Hepatocyte (in vitro differentiated cells): ENCODE data around the gene MRPL55. TPM values are rescaled to one million over a fixed set of nuclear protein-coding genes. Genes with fewer than 3 reads are reported as not detected.

Experiments
- DNase-seq: peaks from one replicate; pipeline ENCODE4 v3.0.0-alpha.2; 2016; ENCODE audit warnings: low spot score
- H2AFZ ChIP-seq: fragments of 200-600 bp; sonication (generic); 2 replicates; pipeline ENCODE4 v1.6.0; 2016; ENCODE audit warnings: antibody characterized with exemption, mild to moderate bottlenecking
- H3K27ac ChIP-seq: fragments of 200-600 bp; sonication (generic); 2 replicates; pipeline ENCODE4 v1.5.1; 2016; ENCODE audit warnings: mild to moderate bottlenecking
- H3K27me3 ChIP-seq: fragments of 200-600 bp; sonication (generic); 2 replicates; pipeline ENCODE4 v1.6.1; 2016
- H3K36me3 ChIP-seq: fragments of 200-600 bp; sonication (generic); replicated peaks from 2 replicates; pipeline ENCODE4 v1.5.1; 2016; ENCODE audit warnings: low read depth; ENCODE audit not compliant: insufficient read depth
- H3K4me1 ChIP-seq: fragments of 200-600 bp; sonication (generic); 2 replicates; pipeline ENCODE4 v1.5.1; 2016; ENCODE audit warnings: mild to moderate bottlenecking, moderate library complexity; ENCODE audit not compliant: insufficient read depth
- H3K4me2 ChIP-seq: fragments of 200-600 bp; sonication (generic); 2 replicates; pipeline ENCODE4 v1.6.0; 2016
- H3K4me3 ChIP-seq: fragments of 200-600 bp; sonication (generic); 2 replicates; pipeline ENCODE4 v1.5.1; 2016; ENCODE audit warnings: mild to moderate bottlenecking
- H3K79me2 ChIP-seq: fragments of 200-600 bp; sonication (generic); 2 replicates; pipeline ENCODE4 v1.6.0; 2017; ENCODE audit warnings: mild to moderate bottlenecking
- H3K9me2 ChIP-seq: fragments of 200-600 bp; sonication (generic); replicated peaks from 2 replicates; pipeline ENCODE4 v1.6.0; 2017; ENCODE audit warnings: mild to moderate bottlenecking; ENCODE audit not compliant: insufficient read depth
- H3K9me3 ChIP-seq: fragments of 200-600 bp; sonication (generic); 2 replicates; pipeline ENCODE4 v1.5.1; 2016; ENCODE audit warnings: low read depth, mild to moderate bottlenecking
- H4K20me1 ChIP-seq: fragments of 200-600 bp; sonication (generic); 2 replicates; pipeline ENCODE4 v1.6.0; 2016; ENCODE audit warnings: mild to moderate bottlenecking; ENCODE audit not compliant: insufficient read depth, poor library complexity, severe bottlenecking
- EZH2 ChIP-seq: fragments of 200-600 bp; sonication (generic); IDR thresholded peaks from 2 replicates; pipeline ENCODE4 v1.6.1; 2016; ENCODE audit warnings: antibody characterized with exemption, mild to moderate bottlenecking, borderline replicate concordance
- EZH2phosphoT487 ChIP-seq: fragments of 200-600 bp; sonication (generic); IDR thresholded peaks from one replicate; pipeline ENCODE4 v1.6.1; 2018; ENCODE audit warnings: antibody characterized with exemption, mild to moderate bottlenecking, low read depth, moderate library complexity; ENCODE audit not compliant: unreplicated experiment, severe bottlenecking
- WGBS: methylation state at CpG from one replicate; pipeline ENCODE4 v1.1.6; 2016; ENCODE audit warnings: low lambda C conversion rate; ENCODE audit errors: missing lambda C conversion rate; 5-methylcytosine and 5-hydroxymethylcytosine counted together
- polyA plus RNA-seq: library from polyadenylated mRNA; unstranded; fragments of >200 nt; fragmentation: Nextera tagmentation; extraction: Ambion mirVana; gene quantifications from 2 replicates; pipeline ENCODE4 v1.2.1, GENCODE V29; 2016
- total RNA-seq: library from RNA; depleted of rRNA; stranded (reverse); fragments of >200 nt; gene quantifications from 2 replicates; pipeline ENCODE4 v1.2.3, GENCODE V29; 2014
- TF ChIP-seq, protein P1 (sequence below): fragments of 200-600 bp; sonication (generic); IDR thresholded peaks from 2 replicates; pipeline ENCODE4 v1.5.1; 2016; ENCODE audit warnings: antibody characterized with exemption, mild to moderate bottlenecking; ENCODE audit not compliant: poor library complexity

Gene MRPL55
- total and polyA plus RNA-seq, 2 experiments from 2014 or later: 64.8 to 130 TPM

DNA sequence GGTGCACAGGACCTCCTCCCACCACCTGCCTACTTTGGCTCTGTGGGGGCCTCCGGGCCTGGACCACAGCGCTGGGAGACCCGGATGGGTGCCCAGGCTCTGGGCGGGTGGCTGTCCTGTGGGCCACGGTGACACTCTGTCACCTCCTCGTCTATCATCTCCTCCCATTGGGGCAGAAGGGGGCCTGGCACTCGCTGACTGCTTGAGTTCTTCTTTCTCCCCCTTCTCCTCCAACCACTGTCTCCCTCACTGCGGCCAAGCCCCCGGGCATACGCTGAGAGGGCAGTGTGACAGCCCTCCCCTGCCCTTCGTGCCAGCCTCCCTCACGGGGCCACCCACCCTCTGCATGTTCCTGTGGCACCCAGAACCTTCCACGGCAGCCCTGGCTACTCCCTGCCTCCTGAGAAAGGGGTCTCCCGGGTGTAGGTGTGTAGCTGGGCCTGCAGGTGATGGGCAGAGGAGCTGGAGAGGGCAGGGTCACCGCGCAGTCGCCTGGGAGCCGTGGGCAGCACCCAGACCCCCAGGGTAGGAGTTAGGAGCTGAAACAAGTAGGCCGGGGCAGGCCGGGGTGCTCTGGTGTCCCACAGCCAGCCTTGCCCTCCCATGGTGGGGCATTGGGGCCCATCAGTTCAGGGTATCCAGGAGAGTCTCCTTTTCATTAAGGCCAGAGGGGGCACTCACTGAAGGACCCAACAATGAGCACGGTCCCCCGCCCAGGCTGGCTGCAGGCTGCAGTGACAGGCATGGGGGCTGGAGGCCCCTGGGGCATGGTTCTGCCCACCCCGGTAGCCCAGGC lies 35.8 kb downstream of the MRPL55 start:
- Histone ChIP-seq H2AFZ (no peak overlapping the region), H3K79me2 (no peaks in the 10 kb centered on the region), H3K9me2 (no peaks in the 10 kb centered on the region), H3K27me3 (peaks cover 11% of the 10 kb centered on the region), H3K4me1 (no peaks in the 10 kb centered on the region), H3K27ac (no peak overlapping the region), H3K4me3 (no peak overlapping the region), H3K9me3 (no peaks in the 10 kb centered on the region), H3K4me2 (no peak overlapping the region), H4K20me1 (no peaks in the 10 kb centered on the region), H3K36me3 (no peaks in the 10 kb centered on the region)
- TF ChIP-seq, protein P1, sequence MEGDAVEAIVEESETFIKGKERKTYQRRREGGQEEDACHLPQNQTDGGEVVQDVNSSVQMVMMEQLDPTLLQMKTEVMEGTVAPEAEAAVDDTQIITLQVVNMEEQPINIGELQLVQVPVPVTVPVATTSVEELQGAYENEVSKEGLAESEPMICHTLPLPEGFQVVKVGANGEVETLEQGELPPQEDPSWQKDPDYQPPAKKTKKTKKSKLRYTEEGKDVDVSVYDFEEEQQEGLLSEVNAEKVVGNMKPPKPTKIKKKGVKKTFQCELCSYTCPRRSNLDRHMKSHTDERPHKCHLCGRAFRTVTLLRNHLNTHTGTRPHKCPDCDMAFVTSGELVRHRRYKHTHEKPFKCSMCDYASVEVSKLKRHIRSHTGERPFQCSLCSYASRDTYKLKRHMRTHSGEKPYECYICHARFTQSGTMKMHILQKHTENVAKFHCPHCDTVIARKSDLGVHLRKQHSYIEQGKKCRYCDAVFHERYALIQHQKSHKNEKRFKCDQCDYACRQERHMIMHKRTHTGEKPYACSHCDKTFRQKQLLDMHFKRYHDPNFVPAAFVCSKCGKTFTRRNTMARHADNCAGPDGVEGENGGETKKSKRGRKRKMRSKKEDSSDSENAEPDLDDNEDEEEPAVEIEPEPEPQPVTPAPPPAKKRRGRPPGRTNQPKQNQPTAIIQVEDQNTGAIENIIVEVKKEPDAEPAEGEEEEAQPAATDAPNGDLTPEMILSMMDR: no peak
- TF ChIP-seq EZH2phosphoT487: no peak
- no peak for TF ChIP-seq EZH2
- DNase-seq: no peak
- 81% methylated on average over 23 of the region's 23 CpGs for WGBS

DNA sequence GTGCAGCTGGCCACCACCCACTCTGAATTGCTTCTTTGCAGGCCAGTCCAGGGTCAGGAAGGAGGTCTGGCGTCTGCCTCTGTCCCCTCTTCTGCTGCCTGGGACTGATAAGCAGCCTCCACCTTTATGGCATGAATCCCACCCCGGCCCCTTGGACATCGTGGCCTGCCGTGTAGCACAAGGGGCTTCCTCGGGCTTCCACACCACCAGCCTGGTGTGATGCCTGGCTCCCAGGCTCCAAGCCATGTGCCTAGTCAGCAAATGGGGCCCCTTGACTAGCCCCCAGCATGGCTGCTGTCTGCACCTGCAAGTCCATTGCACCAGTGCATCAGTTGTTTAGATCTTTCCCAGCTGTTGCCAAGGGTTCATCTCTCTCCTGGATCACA lies 36.4 kb downstream of the MRPL55 start:
- no peak for DNase-seq
- H3K27me3 ChIP-seq: peaks cover 11% of the 10 kb centered on the region
- H3K27ac ChIP-seq: no peak overlapping the region
- no peaks in the 10 kb centered on the region for H3K79me2 ChIP-seq
- no peak overlapping the region for H3K4me2 ChIP-seq
- no peaks in the 10 kb centered on the region for H3K4me1 ChIP-seq
- H4K20me1 ChIP-seq: no peaks in the 10 kb centered on the region
- no peak overlapping the region for H3K4me3 ChIP-seq
- no peaks in the 10 kb centered on the region for H3K9me3 ChIP-seq
- no peaks in the 10 kb centered on the region for H3K9me2 ChIP-seq
- H2AFZ ChIP-seq: no peak overlapping the region
- TF ChIP-seq EZH2phosphoT487 (no peak), EZH2 (no peak)
- TF ChIP-seq, protein P1: no peak
- WGBS: 83% methylated on average over 5 of the region's 5 CpGs
- H3K36me3 ChIP-seq: no peaks in the 10 kb centered on the region

GRCh38 chr1:228071839-228072657 lies 37.1 kb downstream of the MRPL55 start:
- H3K9me2 ChIP-seq: no peaks in the 10 kb centered on the region
- no peak overlapping the region for H3K4me2 ChIP-seq
- H3K36me3 ChIP-seq: no peaks in the 10 kb centered on the region
- H3K9me3 ChIP-seq: no peaks in the 10 kb centered on the region
- peaks cover 16% of the 10 kb centered on the region for H3K27me3 ChIP-seq
- no peaks in the 10 kb centered on the region for H3K4me1 ChIP-seq
- DNase-seq: no peak
- no peak overlapping the region for H2AFZ ChIP-seq
- TF ChIP-seq, protein P1: no peak
- no peak for TF ChIP-seq EZH2
- TF ChIP-seq EZH2phosphoT487: no peak
- H3K27ac ChIP-seq: no peak overlapping the region
- H3K79me2 ChIP-seq: no peaks in the 10 kb centered on the region
- H3K4me3 ChIP-seq: no peak overlapping the region
- WGBS: 69% methylated on average over 7 of the region's 7 CpGs
- H4K20me1 ChIP-seq: no peaks in the 10 kb centered on the region
